SK-N-SH (cell line): ENCODE data around the gene SEC14L1.

ENCODE experiments used
- CTCF ChIP-seq: fragments of 200-600 bp; sonication (generic); IDR thresholded peaks from 2 replicates; pipeline ENCODE4 v1.6.1; 2017; ENCODE audit warnings: antibody characterized with exemption, mild to moderate bottlenecking, moderate library complexity
- GATA2 ChIP-seq: sonication (generic); formaldehyde crosslinking; IDR thresholded peaks from 2 replicates; pipeline ENCODE4 v1.5.0; 2020; ENCODE audit warnings: mild to moderate bottlenecking, missing genetic modification reagents
- MXI1 ChIP-seq: IDR thresholded peaks from 2 replicates; pipeline ENCODE4 v1.6.1; 2012; ENCODE audit warnings: mild to moderate bottlenecking, low read depth, low read length, improper control_type of control experiment
- NFIC ChIP-seq: IDR thresholded peaks from 2 replicates; pipeline ENCODE4 v1.4.0; 2012; ENCODE audit warnings: borderline replicate concordance
- TCF12 ChIP-seq: IDR thresholded peaks from 2 replicates; pipeline ENCODE4 v1.4.0; 2012

GRCh38 chr17:77142689-77143088 is 1.9 kb downstream of the SEC14L1 start:
- TF ChIP-seq CTCF = no peak
- TF ChIP-seq TCF12 = no peak
- TF ChIP-seq GATA2 (CRISPR knock-in tag) = no peak
- no peak for TF ChIP-seq NFIC
- no peak for TF ChIP-seq MXI1
